HEK293T (cell line): ENCODE measurements around the gene HS3ST4.

Experiments used
- CTCF ChIA-PET: fragments of 350-600 bp; formaldehyde crosslinking; extraction: SDS; loops from one replicate; lab custom pipeline; 2021; ENCODE audit warnings: antibody characterized with exemption, inconsistent platforms; lab: Yijun Ruan, JAX
- POLR2A ChIA-PET: fragments of 350-600 bp; formaldehyde crosslinking; extraction: SDS; loops from one replicate; lab custom pipeline; 2020; ENCODE audit warnings: antibody characterized with exemption, inconsistent platforms; lab: Yijun Ruan, JAX
- DNase-seq: peaks from one replicate; pipeline ENCODE4 v3.0.0; 2012; ENCODE audit warnings: mixed read lengths; ENCODE audit errors: extremely low spot score
- ARNT ChIP-seq: fragments of 450-650 bp; IDR thresholded peaks from 2 replicates; pipeline ENCODE4 v1.6.1; 2017; ENCODE audit warnings: mild to moderate bottlenecking
- BHLHE40 ChIP-seq: fragments of 450-650 bp; IDR thresholded peaks from 2 replicates; pipeline ENCODE4 v1.6.1; 2016; ENCODE audit warnings: mild to moderate bottlenecking, moderate library complexity, borderline replicate concordance
- CTBP1 ChIP-seq: fragments of 450-650 bp; IDR thresholded peaks from 2 replicates; pipeline ENCODE4 v1.6.1; 2016; ENCODE audit warnings: borderline replicate concordance
- ELF4 ChIP-seq: fragments of 450-650 bp; IDR thresholded peaks from 2 replicates; pipeline ENCODE4 v1.6.1; 2017; ENCODE audit warnings: antibody characterized with exemption
- FOXA1 ChIP-seq: fragments of 450-650 bp; IDR thresholded peaks from 2 replicates; pipeline ENCODE4 v1.6.1; 2016; ENCODE audit warnings: mild to moderate bottlenecking
- FOXK2 ChIP-seq: fragments of 450-650 bp; IDR thresholded peaks from 2 replicates; pipeline ENCODE4 v1.6.1; 2016; ENCODE audit warnings: mild to moderate bottlenecking
- FOXM1 ChIP-seq: fragments of 450-650 bp; IDR thresholded peaks from 2 replicates; pipeline ENCODE4 v1.6.1; 2017; ENCODE audit warnings: mild to moderate bottlenecking, borderline replicate concordance
- HDGF ChIP-seq: fragments of 450-650 bp; IDR thresholded peaks from 2 replicates; pipeline ENCODE4 v1.6.1; 2017; ENCODE audit warnings: antibody characterized with exemption, borderline replicate concordance
- L3MBTL2 ChIP-seq: fragments of 450-650 bp; conservative IDR thresholded peaks from 2 replicates; pipeline ENCODE4 v1.6.1; 2016; ENCODE audit warnings: mild to moderate bottlenecking
- LEF1 ChIP-seq: fragments of 450-650 bp; IDR thresholded peaks from 2 replicates; pipeline ENCODE4 v1.6.1; 2017; ENCODE audit warnings: mild to moderate bottlenecking, borderline replicate concordance
- NFRKB ChIP-seq: fragments of 450-650 bp; IDR thresholded peaks from 2 replicates; pipeline ENCODE4 v1.6.1; 2016; ENCODE audit warnings: mild to moderate bottlenecking, moderate library complexity
- SP1 ChIP-seq: fragments of 450-650 bp; IDR thresholded peaks from 2 replicates; pipeline ENCODE4 v1.6.1; 2017
- SUZ12 ChIP-seq: fragments of 450-650 bp; IDR thresholded peaks from 2 replicates; pipeline ENCODE4 v1.6.1; 2016; ENCODE audit warnings: mild to moderate bottlenecking
- TARDBP ChIP-seq: fragments of 450-650 bp; IDR thresholded peaks from 2 replicates; pipeline ENCODE4 v1.6.1; 2016
- ZNF384 ChIP-seq: fragments of 450-650 bp; IDR thresholded peaks from 2 replicates; pipeline ENCODE4 v1.6.1; 2016
- TF ChIP-seq, protein P1 (sequence below): fragments of 450-650 bp; IDR thresholded peaks from 2 replicates; pipeline ENCODE4 v1.6.1; 2016

HS3ST4 gene

DNA sequence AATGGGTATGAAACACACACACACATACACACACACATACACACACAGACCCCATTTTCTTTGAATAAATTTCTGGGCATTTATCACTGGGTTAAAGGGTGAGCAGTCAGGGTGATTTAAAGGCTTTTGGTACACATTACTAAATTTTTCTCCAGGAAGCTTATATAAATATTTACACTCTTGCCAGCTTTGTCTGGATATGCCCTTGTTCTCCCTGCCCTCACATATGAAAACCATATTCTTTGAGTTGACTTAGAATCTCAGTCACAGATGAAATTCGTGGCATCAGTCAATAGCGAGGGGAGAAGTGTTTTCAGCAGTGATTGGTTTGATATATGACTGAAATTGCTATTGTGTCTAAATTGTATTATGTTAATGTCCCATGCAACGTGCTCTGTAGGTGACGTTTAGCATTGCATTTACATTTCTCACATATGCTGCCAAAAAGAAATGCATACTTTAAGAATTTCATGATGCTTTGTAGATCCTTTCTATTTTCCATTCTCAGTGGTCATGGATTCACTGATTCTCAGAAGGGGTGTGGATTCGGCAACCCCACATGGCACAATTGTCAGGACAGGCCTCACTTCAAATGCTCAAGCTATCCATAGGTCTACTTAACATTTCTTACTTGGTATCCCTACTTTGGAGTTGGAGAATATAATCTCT, 34.8 kb downstream of the HS3ST4 start:
- no peak for DNase-seq
- TF ChIP-seq ZNF384: no peak
- TF ChIP-seq TARDBP: no peak
- no peak for TF ChIP-seq SUZ12
- no peak for TF ChIP-seq NFRKB
- TF ChIP-seq SP1: no peak
- TF ChIP-seq ARNT: no peak
- no peak for TF ChIP-seq CTBP1
- POLR2A ChIA-PET: no interaction called here
- CTCF ChIA-PET: interaction anchor here (0.6 kb wide), 1 partner anchor 114 kb away, joined by 3 read pairs; no protein-coding TSS in a partner anchor

DNA sequence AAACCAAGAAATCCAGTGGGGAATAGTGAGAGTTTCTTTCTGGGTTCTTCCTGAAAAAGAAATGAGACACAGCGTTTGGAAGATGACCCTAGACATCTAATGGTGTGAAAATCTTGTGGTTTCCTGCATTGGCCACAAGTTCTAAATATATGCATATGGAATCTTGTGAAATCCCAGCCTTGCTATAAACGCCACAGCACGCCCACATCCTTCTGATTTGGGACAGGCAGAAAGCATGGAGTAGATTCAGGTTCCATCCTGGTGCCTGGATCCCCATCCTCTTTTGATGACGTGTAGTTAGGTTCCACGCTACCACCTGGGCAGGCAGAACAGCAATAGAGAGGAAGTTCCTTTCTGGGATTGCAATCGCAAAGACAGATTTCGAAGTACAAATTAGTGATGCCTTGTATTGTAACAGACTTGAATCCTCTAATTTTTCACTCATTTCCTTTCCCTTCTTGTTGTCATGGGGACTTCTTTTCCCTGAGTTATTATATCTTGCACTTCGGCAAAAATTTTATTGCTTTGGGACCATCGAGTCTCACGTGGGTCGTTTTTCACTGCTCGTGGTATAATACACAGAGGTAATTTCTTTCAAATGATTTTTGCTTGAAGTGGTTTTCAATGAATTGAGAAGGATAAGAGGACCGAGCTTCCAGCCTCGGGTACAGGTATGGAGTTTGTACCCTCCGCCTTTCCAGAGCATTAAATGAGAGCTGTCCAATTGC, 37.6 kb downstream of the HS3ST4 start:
- POLR2A ChIA-PET: no interaction called here
- CTCF ChIA-PET: no interaction called here
- no peak for TF ChIP-seq FOXK2
- no peak for DNase-seq

DNA sequence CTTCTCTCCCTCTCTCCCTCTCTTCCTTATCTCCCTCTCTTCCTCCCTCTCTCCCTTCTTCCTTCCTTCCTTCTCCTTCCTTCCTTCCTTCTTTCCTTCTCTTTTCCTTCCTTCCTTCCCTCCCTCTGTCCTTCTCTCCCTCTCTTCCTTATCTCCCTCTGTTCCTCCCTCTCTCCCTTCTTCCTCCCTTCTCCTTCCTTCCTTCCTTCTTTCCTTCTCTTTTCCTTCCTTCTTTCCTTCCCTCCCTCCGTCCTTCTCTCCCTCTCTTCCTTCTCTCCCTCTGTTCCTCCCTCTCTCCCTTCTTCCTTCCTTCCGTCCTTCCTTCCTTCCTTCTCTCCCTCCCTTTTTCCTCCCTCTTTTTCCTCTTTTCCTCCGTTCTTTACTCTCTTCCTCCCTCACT, 38.6 kb downstream of the HS3ST4 start:
- CTCF ChIA-PET: no interaction called here
- DNase-seq: no peak
- POLR2A ChIA-PET: no interaction called here
- no peak for TF ChIP-seq BHLHE40
- TF ChIP-seq FOXA1: no peak
- TF ChIP-seq LEF1: no peak
- no peak for TF ChIP-seq ELF4
- no peak for TF ChIP-seq NFRKB
- no peak for TF ChIP-seq FOXK2
- no peak for TF ChIP-seq ZNF384
- TF ChIP-seq FOXM1: no peak
- TF ChIP-seq HDGF: no peak
- TF ChIP-seq SUZ12: no peak
- TF ChIP-seq TARDBP: no peak
- no peak for TF ChIP-seq L3MBTL2
- TF ChIP-seq, protein P1, sequence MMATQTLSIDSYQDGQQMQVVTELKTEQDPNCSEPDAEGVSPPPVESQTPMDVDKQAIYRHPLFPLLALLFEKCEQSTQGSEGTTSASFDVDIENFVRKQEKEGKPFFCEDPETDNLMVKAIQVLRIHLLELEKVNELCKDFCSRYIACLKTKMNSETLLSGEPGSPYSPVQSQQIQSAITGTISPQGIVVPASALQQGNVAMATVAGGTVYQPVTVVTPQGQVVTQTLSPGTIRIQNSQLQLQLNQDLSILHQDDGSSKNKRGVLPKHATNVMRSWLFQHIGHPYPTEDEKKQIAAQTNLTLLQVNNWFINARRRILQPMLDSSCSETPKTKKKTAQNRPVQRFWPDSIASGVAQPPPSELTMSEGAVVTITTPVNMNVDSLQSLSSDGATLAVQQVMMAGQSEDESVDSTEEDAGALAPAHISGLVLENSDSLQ: no peak
- no peak for TF ChIP-seq SP1
- no peak for TF ChIP-seq CTBP1
- no peak for TF ChIP-seq ARNT

DNA sequence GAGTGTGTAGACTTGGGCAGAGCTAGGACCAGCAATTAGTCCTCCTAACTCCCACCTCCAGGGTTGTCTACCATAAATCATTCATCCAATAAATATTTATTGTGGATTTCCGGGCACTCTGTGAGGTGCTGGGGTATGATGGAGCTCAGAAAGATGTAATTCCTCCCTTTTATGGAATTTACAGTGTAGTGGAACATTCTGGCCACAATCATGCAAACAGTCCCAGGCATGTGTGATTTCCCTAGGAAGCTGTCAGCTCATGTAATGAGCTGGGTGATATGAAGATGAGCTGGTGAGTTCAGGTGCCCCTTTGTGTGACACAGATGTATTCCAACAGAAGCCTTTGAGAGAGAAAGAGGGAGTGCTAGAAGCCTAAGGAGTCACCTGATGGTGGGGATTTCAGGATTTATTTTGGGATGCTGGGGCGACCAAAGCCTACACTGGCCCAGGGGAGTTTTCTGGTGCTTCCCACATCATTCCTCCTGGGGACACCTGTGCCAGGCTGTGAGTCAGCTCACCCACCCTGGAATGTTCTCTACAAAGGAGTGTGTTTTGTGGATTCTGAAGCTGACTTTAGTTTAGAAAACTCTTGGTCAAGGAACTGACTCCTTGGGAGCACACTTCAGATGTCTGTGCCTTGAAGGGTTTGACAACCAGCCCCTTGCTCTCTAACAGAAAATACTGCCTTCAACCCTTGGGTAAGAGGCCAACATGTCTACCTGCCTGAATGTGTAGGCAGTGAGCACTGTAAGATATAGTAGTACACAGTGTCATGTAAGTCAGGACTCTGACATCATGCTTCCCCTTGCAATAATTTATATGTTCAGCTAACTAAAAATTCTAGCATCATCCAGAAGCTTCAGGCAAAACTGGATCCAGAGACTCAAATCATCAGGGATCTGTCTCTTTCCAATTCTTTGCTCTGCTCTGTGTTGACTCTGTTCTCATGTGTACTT, 42.9 kb downstream of the HS3ST4 start:
- no peak for DNase-seq
- POLR2A ChIA-PET: no interaction called here
- no peak for TF ChIP-seq ARNT
- TF ChIP-seq SP1: no peak
- TF ChIP-seq SUZ12: no peak
- TF ChIP-seq NFRKB: no peak
- no peak for TF ChIP-seq ZNF384
- TF ChIP-seq, protein P1: no peak
- TF ChIP-seq HDGF: no peak
- no peak for TF ChIP-seq LEF1
- no peak for TF ChIP-seq CTBP1
- TF ChIP-seq TARDBP: no peak
- TF ChIP-seq FOXM1: no peak
- no peak for TF ChIP-seq ELF4
- TF ChIP-seq FOXK2: no peak
- CTCF ChIA-PET: interaction anchor here (0.7 kb wide), 1 partner anchor 17 kb away, joined by 6 read pairs; no protein-coding TSS in a partner anchor

DNA sequence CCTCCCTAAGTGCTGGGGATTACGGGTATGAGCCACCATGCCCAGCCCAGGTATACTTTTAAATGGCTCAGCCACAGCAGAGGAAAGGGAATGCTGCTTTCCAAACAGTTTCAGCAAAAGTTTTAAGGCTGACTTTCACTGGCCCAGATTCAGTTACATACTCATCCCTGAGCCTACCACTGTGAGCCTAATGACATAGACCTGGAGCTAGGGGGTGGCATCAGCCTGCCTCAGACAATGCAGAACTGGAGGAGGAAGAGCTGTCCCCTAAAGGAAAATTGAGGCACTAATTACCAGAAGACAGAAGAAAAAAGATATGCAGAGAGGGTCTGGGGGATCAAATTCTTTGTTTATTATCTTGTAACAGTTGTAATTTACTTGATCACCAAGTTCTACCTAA, 43.9 kb downstream of the HS3ST4 start:
- ChIA-PET CTCF (no interaction called here), POLR2A (no interaction called here)
- DNase-seq: no peak
- TF ChIP-seq CTBP1: no peak
- no peak for TF ChIP-seq FOXM1
- TF ChIP-seq ELF4: no peak
- TF ChIP-seq NFRKB: no peak
- no peak for TF ChIP-seq ARNT
- TF ChIP-seq LEF1: no peak
- no peak for TF ChIP-seq SUZ12
- TF ChIP-seq, protein P1: no peak
- TF ChIP-seq FOXK2: no peak
- TF ChIP-seq TARDBP: no peak
- TF ChIP-seq BHLHE40: no peak
- TF ChIP-seq FOXA1: no peak
- no peak for TF ChIP-seq ZNF384

DNA sequence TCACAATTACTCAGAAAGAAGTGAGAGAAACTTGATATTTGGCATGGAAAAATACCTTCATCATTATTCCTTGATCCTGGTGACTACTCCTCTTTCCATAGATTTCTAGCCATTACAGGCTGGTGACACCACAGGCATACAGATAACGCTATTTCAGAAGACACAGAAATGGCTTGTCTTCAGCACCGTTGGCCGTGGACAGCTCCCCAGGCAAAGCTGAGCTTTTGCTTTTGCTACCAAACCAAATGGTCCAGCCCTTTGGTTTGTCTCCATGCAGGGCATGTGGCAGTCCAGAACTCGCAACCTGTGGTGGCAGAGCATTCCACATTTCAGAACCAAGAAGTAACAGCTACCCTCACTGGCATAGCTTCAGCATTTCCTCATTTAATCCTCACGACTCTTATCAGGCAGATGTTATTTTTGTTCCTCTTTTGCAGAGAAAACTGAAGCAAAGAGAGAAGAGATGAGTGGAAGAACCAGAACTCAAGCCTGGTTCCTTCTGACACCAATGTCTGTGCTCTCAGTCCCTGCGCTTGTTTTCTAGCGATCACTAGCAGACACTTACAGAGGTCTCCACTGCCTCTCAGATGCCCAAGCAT, 55.5 kb downstream of the HS3ST4 start:
- CTCF ChIA-PET: no interaction called here
- TF ChIP-seq ZNF384 (no peak), FOXM1 (no peak), ARNT (no peak), LEF1 (no peak), SP1 (no peak), NFRKB (no peak), FOXK2 (no peak), CTBP1 (no peak), TARDBP (no peak), FOXA1 (no peak), BHLHE40 (no peak), SUZ12 (no peak)
- POLR2A ChIA-PET: no interaction called here
- DNase-seq: peak; percentile 10
